ENCODE results near the gene DES. TPM values are rescaled to one million over a fixed set of nuclear protein-coding genes. Genes with fewer than 3 reads are reported as not detected.
A peak's percentile ranks its signal among the peaks of the same experiment; 100 is the strongest.

DES gene
- total RNA-seq, 1 experiment from 2014 or later: 1.6 TPM

- POLR2A ChIA-PET: interaction anchor here (0.7 kb wide), 1 partner anchor 32 kb away, joined by 3 read pairs; no protein-coding TSS in a partner anchor
- H3K4me1 Mint-ChIP-seq: peaks cover 7% of the 10 kb centered on the region
Measured at GRCh38 chr2:219384083-219384713, 34.0 kb upstream of the DES start.

DNA sequence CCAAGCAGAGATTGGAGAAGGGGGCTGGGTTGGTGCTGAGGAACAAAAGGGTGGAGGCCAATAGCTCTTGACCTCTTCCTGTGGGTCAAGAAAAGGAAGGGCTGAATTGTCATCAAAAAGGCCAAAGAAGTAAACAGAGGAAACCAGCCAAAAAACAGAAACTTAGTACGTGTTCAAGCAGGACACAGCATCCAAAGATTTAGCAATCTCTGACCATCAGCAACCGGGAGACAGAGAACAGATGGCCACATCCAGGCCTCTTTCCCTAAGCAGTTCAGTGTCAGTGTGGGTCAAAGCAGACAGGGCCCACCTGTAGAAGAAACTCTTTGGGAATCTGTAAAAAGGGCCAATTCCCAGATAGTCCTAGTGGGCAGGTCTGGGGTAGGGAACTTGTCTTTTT is 33.3 kb upstream of the DES start:
- no peak overlapping the region for H3K27ac Mint-ChIP-seq
- ChIA-PET POLR2A (interaction anchor here (0.7 kb wide), 1 partner anchor 32 kb away, joined by 3 read pairs; no protein-coding TSS in a partner anchor), CTCF (interaction anchor here (1.3 kb wide), 1 partner anchor 34 kb away, joined by 3 read pairs; no protein-coding TSS in a partner anchor)
- no peaks in the 10 kb centered on the region for H3K27me3 Mint-ChIP-seq (ENCODE audit: low read depth)
- DNase-seq (ENCODE audit: low spot score) (no peak), ATAC-seq (no peak)
- peaks cover 7% of the 10 kb centered on the region for H3K4me1 Mint-ChIP-seq
- no peak overlapping the region for H3K4me3 Mint-ChIP-seq
- peaks cover 36% of the 10 kb centered on the region for H3K36me3 Mint-ChIP-seq
- no peaks in the 10 kb centered on the region for H3K9me3 Mint-ChIP-seq
- TF ChIP-seq, protein P1, sequence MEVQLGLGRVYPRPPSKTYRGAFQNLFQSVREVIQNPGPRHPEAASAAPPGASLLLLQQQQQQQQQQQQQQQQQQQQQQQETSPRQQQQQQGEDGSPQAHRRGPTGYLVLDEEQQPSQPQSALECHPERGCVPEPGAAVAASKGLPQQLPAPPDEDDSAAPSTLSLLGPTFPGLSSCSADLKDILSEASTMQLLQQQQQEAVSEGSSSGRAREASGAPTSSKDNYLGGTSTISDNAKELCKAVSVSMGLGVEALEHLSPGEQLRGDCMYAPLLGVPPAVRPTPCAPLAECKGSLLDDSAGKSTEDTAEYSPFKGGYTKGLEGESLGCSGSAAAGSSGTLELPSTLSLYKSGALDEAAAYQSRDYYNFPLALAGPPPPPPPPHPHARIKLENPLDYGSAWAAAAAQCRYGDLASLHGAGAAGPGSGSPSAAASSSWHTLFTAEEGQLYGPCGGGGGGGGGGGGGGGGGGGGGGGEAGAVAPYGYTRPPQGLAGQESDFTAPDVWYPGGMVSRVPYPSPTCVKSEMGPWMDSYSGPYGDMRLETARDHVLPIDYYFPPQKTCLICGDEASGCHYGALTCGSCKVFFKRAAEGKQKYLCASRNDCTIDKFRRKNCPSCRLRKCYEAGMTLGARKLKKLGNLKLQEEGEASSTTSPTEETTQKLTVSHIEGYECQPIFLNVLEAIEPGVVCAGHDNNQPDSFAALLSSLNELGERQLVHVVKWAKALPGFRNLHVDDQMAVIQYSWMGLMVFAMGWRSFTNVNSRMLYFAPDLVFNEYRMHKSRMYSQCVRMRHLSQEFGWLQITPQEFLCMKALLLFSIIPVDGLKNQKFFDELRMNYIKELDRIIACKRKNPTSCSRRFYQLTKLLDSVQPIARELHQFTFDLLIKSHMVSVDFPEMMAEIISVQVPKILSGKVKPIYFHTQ (CRISPR knock-in tag; IDR thresholded peaks at IDR 0.05): no peak
- TF ChIP-seq JUN (CRISPR knock-in tag; IDR thresholded peaks at IDR 0.05) (no peak), ZNF416 (CRISPR knock-in tag; IDR thresholded peaks at IDR 0.05) (no peak), OVOL2 (CRISPR knock-in tag; IDR thresholded peaks at IDR 0.05; ENCODE audit: borderline replicate concordance) (no peak), ZNF532 (CRISPR knock-in tag; IDR thresholded peaks at IDR 0.05; ENCODE audit: borderline replicate concordance) (no peak), FOXK1 (CRISPR knock-in tag; IDR thresholded peaks at IDR 0.05) (no peak)
- TF ChIP-seq, protein P2, sequence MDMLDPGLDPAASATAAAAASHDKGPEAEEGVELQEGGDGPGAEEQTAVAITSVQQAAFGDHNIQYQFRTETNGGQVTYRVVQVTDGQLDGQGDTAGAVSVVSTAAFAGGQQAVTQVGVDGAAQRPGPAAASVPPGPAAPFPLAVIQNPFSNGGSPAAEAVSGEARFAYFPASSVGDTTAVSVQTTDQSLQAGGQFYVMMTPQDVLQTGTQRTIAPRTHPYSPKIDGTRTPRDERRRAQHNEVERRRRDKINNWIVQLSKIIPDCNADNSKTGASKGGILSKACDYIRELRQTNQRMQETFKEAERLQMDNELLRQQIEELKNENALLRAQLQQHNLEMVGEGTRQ (CRISPR knock-in tag; IDR thresholded peaks at IDR 0.05): no peak

More at GRCh38 chr2:219384083-219384713, 34.0 kb upstream of the DES start:
- Mint-ChIP-seq H3K4me3 (no peak overlapping the region), H3K9me3 (no peaks in the 10 kb centered on the region), H3K36me3 (peaks cover 36% of the 10 kb centered on the region), H3K27me3 (ENCODE audit: low read depth) (no peaks in the 10 kb centered on the region), H3K27ac (no peak overlapping the region)
- DNase-seq (ENCODE audit: low spot score): peak; percentile 33
- peak; percentile 5 for ATAC-seq
- CTCF ChIA-PET: interaction anchor here (1.0 to 1.3 kb wide), 2 partner anchors 33 to 126 kb away, joined by 3 read pairs; no protein-coding TSS in a partner anchor
- TF ChIP-seq FOXJ3 (CRISPR knock-in tag; IDR thresholded peaks at IDR 0.05; ENCODE audit: borderline replicate concordance) (no peak), ZNF121 (CRISPR knock-in tag; IDR thresholded peaks at IDR 0.05) (no peak), SMAD3 (CRISPR knock-in tag; IDR thresholded peaks at IDR 0.05; ENCODE audit: borderline replicate concordance) (no peak), HMGA2 (CRISPR knock-in tag; IDR thresholded peaks at IDR 0.05) (no peak), ZNF317 (CRISPR knock-in tag; IDR thresholded peaks at IDR 0.05; ENCODE audit: borderline replicate concordance, low read depth) (no peak), NFATC4 (CRISPR knock-in tag; IDR thresholded peaks at IDR 0.05) (no peak), RELA (CRISPR knock-in tag; IDR thresholded peaks at IDR 0.05; ENCODE audit: borderline replicate concordance) (no peak)
- TF ChIP-seq, protein P3, sequence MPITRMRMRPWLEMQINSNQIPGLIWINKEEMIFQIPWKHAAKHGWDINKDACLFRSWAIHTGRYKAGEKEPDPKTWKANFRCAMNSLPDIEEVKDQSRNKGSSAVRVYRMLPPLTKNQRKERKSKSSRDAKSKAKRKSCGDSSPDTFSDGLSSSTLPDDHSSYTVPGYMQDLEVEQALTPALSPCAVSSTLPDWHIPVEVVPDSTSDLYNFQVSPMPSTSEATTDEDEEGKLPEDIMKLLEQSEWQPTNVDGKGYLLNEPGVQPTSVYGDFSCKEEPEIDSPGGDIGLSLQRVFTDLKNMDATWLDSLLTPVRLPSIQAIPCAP (CRISPR knock-in tag; IDR thresholded peaks at IDR 0.05): no peak
- TF ChIP-seq, protein P2 (CRISPR knock-in tag; IDR thresholded peaks at IDR 0.05): no peak
- TF ChIP-seq, protein P1 (CRISPR knock-in tag; IDR thresholded peaks at IDR 0.05): no peak
- TF ChIP-seq, protein P4, sequence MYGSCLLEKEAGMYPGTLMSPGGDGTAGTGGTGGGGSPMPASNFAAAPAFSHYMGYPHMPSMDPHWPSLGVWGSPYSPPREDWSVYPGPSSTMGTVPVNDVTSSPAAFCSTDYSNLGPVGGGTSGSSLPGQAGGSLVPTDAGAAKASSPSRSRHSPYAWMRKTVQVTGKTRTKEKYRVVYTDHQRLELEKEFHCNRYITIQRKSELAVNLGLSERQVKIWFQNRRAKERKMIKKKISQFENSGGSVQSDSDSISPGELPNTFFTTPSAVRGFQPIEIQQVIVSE (CRISPR knock-in tag; IDR thresholded peaks at IDR 0.05; ENCODE audit: borderline replicate concordance): no peak
- TF ChIP-seq, protein P5, sequence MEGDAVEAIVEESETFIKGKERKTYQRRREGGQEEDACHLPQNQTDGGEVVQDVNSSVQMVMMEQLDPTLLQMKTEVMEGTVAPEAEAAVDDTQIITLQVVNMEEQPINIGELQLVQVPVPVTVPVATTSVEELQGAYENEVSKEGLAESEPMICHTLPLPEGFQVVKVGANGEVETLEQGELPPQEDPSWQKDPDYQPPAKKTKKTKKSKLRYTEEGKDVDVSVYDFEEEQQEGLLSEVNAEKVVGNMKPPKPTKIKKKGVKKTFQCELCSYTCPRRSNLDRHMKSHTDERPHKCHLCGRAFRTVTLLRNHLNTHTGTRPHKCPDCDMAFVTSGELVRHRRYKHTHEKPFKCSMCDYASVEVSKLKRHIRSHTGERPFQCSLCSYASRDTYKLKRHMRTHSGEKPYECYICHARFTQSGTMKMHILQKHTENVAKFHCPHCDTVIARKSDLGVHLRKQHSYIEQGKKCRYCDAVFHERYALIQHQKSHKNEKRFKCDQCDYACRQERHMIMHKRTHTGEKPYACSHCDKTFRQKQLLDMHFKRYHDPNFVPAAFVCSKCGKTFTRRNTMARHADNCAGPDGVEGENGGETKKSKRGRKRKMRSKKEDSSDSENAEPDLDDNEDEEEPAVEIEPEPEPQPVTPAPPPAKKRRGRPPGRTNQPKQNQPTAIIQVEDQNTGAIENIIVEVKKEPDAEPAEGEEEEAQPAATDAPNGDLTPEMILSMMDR (IDR thresholded peaks at IDR 0.05): no peak

All from WTC11 (cell line).